ENCODE data around the gene PPP1R12C.

- no peak for TF ChIP-seq CTCF (IDR thresholded peaks at IDR 0.05)
- no peak for TF ChIP-seq POLR2A (IDR thresholded peaks at IDR 0.05)
These were observed 25.5 kb downstream of the PPP1R12C start for GRCh38 chr19:55091955-55092354.

Data from body of pancreas (tissue), 4 donors.